GM06990 (cell line): ENCODE measurements around the gene SSR3.
"Not testable (repeated sequence)": the region's sequence is repeated elsewhere in the genome, so short reads cannot be mapped to it uniquely, and the experiment has no call there.

Experiments used
- DNase-seq: peaks from one replicate; pipeline ENCODE4 v3.0.0-alpha.2; 2011; ENCODE audit not compliant: insufficient read length; ENCODE audit errors: extremely low read depth
- H3K27me3 ChIP-seq: replicated peaks from 2 replicates; pipeline ENCODE4 v1.6.0; 2011; ENCODE audit warnings: low read length; ENCODE audit not compliant: control insufficient read depth, insufficient read depth
- H3K36me3 ChIP-seq: 2 replicates; pipeline ENCODE4 v1.5.1; 2011; ENCODE audit warnings: low read length; ENCODE audit not compliant: control insufficient read depth, insufficient read depth
- H3K4me3 ChIP-seq: replicated peaks from 2 replicates; pipeline ENCODE4 v1.5.1; 2011; ENCODE audit warnings: low read depth, mild to moderate bottlenecking, control low read depth, low read length
- CTCF ChIP-seq: IDR thresholded peaks from 2 replicates; pipeline ENCODE4 v1.5.1; 2011; ENCODE audit warnings: low read length, control low read depth, mild to moderate bottlenecking, inconsistent platforms; ENCODE audit not compliant: insufficient read depth, poor library complexity, severe bottlenecking

Gene SSR3

GRCh38 chr3:156581033-156581432, 26.1 kb upstream of the SSR3 start:
- Histone ChIP-seq H3K27me3 (no peaks in the 10 kb centered on the region), H3K36me3 (no peaks in the 10 kb centered on the region), H3K4me3 (no peak overlapping the region)
- no peak for DNase-seq
- TF ChIP-seq CTCF = no peak

GRCh38 chr3:156579427-156579851, 24.5 kb upstream of the SSR3 start:
- Histone ChIP-seq H3K27me3 (no peaks in the 10 kb centered on the region), H3K4me3 (no peak overlapping the region), H3K36me3 (no peaks in the 10 kb centered on the region)
- no peak for DNase-seq
- no peak for TF ChIP-seq CTCF

DNA sequence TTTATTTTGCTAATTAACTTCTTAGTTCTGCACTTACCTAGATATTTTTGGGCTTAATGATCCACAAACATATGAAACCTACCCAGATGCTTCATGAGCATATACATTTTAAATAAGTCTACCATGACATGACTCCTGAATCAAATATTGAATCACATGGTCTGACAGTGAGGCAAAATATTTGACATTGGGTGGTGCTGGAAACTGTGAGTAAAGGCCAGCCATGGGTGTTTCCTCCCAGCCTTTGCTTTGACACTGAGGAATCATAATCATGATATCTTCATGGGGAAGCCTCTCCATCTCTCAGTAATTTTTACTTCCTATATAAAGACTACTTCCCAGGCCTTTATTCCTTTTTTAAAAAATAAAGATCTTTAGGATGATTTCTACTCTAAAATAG, 22.8 kb upstream of the SSR3 start:
- Histone ChIP-seq H3K36me3 (no peaks in the 10 kb centered on the region), H3K27me3 (no peaks in the 10 kb centered on the region), H3K4me3 (no peak overlapping the region)
- DNase-seq = no peak
- TF ChIP-seq CTCF = no peak

- no peak for DNase-seq
- Histone ChIP-seq H3K36me3 (no peaks in the 10 kb centered on the region), H3K4me3 (no peak overlapping the region), H3K27me3 (no peaks in the 10 kb centered on the region)
- TF ChIP-seq CTCF = no peak
These were observed 21.9 kb upstream of the SSR3 start for GRCh38 chr3:156576651-156577348.

DNA sequence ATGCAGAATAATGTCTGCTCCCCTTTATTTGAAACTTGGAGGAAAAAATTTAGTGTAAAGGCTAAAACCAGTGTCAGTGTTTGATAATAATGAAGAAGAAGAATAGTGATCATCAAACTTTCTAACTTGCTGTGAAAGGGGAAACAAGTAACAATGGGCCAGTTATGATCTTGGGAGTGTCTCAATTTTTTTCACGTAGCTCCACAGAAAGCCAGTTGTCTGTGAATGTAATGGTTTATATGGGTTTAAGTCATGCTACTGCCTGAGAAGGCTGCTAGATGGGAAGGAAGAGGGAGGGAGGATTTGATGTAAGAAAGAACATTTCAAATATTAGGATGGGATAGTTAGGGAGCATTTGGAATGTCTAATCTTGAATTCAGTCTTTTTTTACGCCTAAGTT, 21.1 kb upstream of the SSR3 start:
- TF ChIP-seq CTCF = no peak
- no peak overlapping the region for H3K4me3 ChIP-seq
- H3K36me3 ChIP-seq = no peaks in the 10 kb centered on the region
- DNase-seq = no peak
- no peaks in the 10 kb centered on the region for H3K27me3 ChIP-seq

DNA sequence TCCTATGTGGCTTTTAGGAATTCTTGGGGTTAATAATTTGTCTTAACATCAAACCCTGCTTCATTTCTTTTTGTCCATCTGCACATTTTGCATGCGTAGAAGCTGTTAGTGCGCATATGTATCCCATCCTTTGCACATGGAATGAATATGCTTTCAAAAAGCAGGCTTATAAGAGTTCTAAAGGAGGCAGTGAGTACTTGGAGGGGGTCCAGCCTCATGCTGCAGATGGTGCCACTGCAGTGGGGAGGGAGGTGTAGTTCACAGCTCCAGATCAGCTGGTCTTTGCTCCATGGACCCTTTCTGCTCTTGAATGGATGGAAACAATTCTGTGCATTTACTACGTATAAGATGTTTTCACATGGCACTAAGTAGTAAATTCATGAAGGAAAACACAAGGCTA, 20.7 kb upstream of the SSR3 start:
- no peaks in the 10 kb centered on the region for H3K27me3 ChIP-seq
- no peak overlapping the region for H3K4me3 ChIP-seq
- no peak for TF ChIP-seq CTCF
- no peaks in the 10 kb centered on the region for H3K36me3 ChIP-seq
- no peak for DNase-seq

GRCh38 chr3:156569881-156570280, 15.0 kb upstream of the SSR3 start:
- not testable (repeated sequence) for DNase-seq, H3K4me3 ChIP-seq, H3K27me3 ChIP-seq, H3K36me3 ChIP-seq

- DNase-seq, H3K36me3 ChIP-seq, H3K4me3 ChIP-seq, H3K27me3 ChIP-seq: not testable (repeated sequence)
These were observed 14.1 kb upstream of the SSR3 start for GRCh38 chr3:156569016-156569415.
